Measurements from ENCODE around the gene STARD3.

The STARD3 gene

DNA sequence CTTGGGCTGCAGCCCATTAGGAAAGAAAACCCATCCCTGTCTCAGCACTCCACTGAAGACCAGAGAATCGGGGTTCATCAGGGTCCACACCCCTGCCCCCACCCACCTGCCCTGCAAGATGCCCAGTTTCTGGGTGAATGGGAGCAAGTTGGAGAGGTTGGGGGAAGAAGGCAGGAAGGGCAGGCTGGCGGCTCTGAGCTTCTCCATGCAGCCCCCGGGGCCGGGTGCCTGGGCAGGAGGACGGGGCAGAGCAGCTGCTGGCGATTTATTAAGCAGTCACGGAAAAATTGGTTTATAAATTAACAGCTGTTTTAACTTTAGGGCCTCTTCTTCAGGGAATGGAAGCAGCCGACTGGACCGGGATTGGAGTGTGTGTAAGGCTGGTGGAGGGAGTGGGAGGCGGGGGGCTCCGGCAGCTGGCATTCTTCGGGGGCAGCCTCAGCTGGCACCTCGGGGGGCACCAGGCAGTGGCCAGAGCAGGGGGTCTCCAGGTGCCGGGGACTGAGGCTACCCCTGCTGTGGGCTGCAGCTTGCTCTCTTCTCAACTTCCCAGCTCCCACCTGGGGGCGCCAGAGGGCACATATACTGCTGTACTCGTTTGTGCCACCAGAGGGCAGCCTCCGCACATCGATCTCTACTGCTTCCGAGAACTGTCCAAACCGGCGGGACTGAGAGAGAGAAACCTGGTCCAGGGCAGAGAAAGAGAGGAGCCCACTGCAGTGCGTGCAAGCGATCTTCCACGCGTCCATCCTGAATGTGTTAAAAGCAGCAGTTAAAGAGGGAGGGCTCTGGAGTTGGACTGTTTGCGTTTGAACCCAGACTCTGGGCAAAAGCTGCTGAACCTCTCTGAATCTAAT lies 15.2 kb upstream of the STARD3 start:
- peak; percentile 84 for DNase-seq

- DNase-seq, result peak; percentile 38
These were observed 14.5 kb upstream of the STARD3 start for GRCh38 chr17:39622380-39623006.

- peak; percentile 88 for DNase-seq
These were observed 13.5 kb upstream of the STARD3 start for GRCh38 chr17:39623356-39623950.

DNA sequence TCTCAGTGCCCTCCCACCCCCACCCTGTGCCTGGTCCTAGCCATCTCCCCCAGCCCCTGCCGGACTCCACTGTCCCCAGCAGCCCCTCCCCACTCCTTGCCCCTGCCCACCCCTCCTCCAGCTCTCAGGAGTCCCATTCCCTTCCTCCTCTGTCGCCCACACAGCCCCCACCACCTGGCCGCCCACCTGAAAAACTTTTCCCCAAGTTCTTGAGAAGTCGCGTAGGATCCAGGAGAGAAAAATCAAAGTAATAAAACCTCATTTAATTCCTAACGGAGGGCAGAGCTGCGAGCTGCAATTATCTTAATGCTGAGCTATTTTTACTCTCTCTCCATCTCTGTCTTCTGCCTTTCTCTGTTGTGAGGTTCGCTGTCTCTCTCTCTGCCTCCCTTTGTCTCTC lies 12.6 kb upstream of the STARD3 start:
- no peak for DNase-seq

- no peak for DNase-seq
These were observed 11.7 kb upstream of the STARD3 start for GRCh38 chr17:39625198-39625785.

DNA sequence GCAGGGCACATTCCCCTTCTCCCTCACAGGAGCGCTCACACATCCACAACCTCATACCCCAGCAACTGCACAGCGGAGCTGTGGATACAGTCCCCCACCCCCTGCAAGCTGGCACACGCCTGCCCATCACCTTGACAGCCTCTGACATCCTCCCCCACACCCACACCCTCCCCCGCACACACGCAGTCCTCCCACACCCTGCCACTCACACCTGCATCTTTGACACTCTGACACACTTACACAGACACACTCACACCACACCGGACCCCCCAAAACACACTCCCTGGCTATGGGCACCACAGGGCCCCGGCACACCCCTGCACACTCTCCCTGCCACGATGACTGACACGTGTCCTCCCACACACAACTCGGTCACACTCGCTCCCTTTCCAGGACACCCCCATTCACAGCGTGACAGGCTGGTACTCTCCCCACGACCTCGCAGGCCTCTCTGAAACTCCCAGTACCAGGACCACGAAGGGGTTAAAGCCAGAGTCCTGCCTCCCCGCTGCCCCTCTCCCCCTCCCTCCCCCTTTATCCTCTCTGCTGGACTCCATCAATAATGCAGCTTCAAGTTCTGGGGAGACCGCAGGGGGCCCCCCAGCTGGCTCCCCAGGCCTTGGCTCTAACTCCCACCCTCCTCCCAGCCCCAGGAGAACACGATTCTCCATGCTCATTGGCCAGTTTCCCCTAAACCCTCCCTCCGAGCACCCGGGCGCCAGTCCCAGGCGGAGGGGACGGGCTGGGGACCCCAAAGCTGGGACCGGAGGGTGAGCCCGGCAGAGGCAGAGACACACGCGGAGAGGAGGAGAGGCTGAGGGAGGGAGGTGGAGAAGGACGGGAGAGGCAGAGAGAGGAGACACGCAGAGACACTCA lies 10.5 kb upstream of the STARD3 start, which contains the start of gene PPP1R1B:
TSS of gene PPP1R1B (plus strand) at position 782 of the 876 bp plus-strand sequence. CDS start 441 bp downstream, outside the sequence.
- DNase-seq, result no peak

- no peak for DNase-seq
These were observed 9.8 kb upstream of the STARD3 start for GRCh38 chr17:39627047-39627711.

DNA sequence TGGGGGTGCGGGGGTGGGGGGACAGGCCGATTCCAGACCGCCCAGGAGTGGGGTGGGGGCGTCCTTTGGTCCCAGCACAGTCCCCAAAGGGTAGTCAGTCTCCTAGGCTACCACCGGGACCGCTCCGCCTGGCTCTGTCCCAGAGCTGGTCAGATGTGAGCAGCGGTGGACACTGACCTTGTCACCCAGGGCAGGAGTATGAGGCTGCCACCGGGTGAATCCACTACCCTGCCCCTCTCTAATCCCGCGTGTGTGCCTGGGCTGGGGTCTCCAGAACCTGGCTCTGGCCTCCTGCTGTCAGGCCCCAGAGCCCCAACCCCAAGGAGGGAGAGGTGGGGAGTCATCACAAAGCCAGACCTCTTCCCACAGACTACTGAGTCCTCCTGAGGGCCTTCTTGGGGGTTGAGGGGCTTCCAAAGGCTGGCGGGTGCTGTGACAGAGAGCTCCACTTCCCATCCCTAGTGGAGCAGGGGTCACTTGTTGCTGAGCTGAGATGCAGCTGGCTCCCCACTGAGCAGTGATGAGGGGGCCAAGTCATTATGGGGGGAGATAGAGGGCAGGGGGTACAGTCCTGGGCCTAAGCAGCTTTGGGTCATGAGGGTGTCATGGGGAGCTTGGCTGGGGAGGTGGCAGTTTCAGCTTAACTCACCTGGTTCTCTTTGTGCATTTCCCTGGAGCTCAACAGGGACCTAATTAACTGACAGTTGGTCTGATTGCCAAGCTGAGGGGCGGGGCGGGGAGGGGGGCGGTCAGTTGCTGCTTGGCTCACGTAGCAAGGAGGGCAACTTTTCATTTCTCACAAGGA lies 9.0 kb upstream of the STARD3 start:
- DNase-seq, result no peak

- no peak for DNase-seq
These were observed 8.1 kb upstream of the STARD3 start for GRCh38 chr17:39628655-39629493.

GRCh38 chr17:39629494-39629880 lies 7.5 kb upstream of the STARD3 start:
- DNase-seq, result no peak

DNA sequence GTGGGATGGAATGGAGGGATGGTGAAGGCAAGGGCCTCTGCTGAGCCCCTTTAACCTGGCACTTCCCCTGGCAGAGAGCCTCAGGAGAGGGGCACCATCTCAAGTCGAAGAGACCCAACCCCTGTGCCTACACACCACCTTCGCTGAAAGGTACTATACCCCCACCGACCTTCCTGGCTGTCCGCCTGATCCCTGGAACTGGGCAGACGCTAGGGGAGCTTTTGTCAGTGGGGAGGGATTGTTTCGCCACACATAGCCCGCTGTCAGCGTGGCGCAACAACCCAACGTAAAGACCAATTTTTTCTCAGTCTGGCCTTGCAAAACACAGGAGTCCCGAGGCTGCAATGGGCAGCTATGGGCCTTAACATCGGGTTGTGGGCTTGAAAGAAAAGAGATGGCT lies 7.0 kb upstream of the STARD3 start:
- no peak for DNase-seq

DNA sequence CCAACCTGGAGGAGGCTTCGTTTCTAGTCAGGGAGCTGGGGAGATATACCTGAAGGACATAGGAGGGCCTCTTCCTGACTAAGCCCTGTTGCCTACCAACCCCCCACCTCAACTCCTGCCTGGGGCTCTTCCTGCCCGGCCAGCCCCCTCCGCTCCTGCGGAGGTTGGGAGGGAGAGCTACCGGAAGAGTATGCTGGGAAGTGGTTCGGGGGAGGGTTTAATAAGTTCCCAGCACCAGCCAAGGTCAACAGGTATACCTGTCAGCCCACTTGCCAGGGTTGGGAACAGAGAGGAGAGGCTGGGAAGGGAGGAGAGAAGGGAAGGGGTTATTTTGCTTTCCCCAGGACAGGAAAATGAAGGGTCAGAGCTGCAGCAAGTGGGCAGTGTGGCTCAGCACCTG lies 5.5 kb upstream of the STARD3 start:
- no peak for DNase-seq

- DNase-seq, result no peak
These were observed 4.6 kb upstream of the STARD3 start for GRCh38 chr17:39632153-39632941.

DNA sequence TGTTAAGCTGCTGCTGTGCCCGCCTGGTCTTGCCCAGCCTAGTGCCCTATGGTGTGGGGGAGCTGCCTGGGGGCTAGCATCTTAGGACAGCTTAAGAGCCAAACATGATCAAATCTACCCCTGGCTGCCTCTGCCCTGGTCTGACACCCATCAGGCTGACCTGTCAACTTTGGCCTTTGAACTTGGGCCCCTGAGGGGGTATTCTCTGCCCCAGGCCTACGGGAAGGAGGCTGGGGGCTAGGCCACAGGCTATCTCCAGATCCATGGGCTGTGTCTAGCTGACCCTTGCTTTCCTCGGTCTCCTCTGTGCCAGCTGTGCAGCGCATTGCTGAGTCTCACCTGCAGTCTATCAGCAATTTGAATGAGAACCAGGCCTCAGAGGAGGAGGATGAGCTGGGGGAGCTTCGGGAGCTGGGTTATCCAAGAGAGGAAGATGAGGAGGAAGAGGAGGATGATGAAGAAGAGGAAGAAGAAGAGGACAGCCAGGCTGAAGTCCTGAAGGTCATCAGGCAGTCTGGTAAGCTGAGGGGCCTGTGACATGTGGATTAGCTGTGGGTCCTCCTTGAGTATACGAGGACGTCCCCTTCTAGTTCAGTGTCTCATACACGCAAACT lies 3.3 kb upstream of the STARD3 start:
- no peak for DNase-seq

- DNase-seq, result no peak
These were observed 2.5 kb upstream of the STARD3 start for GRCh38 chr17:39634384-39634871.

GRCh38 chr17:39635614-39636176 lies 1.2 kb upstream of the STARD3 start:
- DNase-seq, result no peak

DNA sequence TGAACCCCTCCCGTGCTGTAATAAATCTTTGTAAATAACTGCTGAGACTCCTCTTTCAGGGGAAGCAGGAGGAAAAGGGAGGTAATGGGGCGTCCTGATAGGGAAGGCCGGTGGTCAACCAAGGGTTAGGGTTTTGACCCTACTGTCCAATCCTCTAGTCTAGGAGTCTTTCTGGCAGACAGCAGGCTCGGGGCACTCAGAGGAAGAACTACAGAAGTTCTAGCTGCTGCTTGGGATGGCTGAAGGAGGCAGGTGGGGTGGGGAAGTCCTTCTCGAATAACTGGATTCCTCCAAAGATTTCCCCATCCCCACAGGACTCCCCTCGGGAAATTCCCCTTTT lies 387 bp upstream of the STARD3 start:
- DNase-seq, result no peak

- no peak for DNase-seq
These were observed 1.4 kb downstream of the STARD3 start for GRCh38 chr17:39638317-39638716.
